Measurements from ENCODE around the gene ANP32E.
A peak's percentile ranks its signal among the peaks of the same experiment; 100 is the strongest.
"Not testable (repeated sequence)": the region's sequence is repeated elsewhere in the genome, so short reads cannot be mapped to it uniquely, and the experiment has no call there.

Gene ANP32E

DNA sequence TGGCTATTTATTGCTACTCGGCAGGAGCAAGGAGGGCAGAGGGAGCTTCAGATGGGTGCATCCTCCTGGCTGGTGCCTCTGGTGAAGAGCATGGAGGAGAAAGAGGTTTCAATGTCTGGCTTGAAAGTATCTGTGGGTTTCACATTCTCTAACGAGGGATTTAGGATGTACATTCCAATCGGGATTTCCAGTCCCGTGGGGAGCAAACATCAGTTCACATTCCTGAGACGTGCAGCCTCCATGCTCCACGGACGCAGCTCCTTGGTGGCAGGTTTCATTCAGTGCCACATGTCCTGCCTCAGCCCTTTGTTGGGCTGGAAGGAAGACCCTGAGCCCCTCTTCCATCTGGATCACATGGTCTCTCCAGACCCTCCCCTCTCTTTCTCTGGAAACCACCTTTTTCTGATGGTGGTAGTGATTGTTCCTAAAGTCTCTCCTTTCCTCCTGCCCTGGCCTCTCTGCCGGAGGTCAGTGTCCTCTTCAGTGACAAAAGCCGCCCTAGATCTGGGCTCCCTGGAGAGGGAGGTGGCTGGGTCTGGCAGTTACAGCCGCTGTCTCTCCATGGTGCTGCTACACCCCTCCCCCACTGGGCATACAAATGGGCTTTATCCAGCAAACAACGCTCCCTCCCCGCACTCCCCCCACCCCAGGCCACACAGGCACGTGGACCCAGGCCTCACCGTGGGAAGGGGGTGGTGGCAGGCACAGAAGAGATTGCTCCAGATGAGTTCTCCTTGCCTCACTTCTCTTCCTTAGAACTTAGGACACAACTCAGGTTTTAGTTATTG is 20.8 kb upstream of the ANP32E start:
- DNase-seq (ENCODE audit: low spot score), result no peak

DNA sequence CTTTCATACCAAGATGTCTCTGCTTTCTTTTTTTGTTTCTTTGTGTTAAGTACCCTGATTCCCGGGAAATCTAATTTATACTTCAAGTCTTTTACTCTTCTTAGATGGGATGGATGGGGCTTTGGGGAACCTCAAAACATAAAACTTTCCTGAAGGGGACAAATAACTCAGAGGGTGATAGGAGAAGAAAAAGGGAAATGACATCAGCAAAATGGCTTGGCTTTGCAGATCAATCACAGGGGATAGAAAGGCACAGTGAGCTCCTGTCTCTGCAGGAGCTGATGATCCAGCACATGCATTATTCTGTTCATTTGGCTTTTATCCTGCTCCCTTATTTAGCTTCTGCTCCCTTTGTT is 20.3 kb upstream of the ANP32E start:
- DNase-seq (ENCODE audit: low spot score), result no peak

DNA sequence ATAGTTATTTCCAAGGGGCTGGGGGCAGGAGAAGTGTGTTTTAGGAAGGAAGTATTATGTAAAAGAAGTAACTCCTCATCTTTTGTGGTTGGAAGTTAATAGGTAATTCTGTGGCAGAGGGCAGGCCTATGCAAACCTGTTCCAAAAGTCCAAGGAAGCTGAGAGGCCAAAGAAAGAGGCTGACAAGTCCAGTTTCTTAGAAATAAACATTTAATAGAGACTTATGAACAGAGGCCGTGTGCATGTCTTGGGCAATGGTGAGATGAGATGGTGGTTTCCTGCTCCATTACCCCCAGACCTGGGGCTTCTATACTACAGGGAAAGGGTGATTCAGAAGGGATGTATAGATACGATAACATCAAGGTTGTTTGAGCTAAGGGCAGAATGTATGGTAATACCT is 14.0 kb upstream of the ANP32E start:
- no peak for DNase-seq (ENCODE audit: low spot score)

DNA sequence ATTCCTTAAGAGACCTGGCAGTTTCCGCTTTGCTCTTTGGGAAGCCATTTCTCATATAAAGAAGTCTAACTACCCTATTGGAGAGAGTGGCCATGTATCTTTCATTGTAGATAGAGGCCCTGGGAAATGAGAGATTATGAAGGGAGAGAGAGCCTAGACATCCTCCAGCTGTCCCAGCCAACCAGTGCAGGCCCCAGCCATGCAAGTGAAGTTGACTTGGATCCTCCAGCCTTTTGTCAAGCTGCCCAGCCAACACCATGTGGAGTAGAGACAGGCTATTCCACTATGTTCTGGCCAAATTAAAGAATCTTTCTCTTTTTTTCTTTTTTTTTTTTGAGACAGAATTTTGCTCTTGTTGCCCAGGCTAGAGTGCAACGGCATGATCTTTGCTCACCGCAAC is 7.1 kb upstream of the ANP32E start:
- no peak for DNase-seq (ENCODE audit: low spot score)

DNA sequence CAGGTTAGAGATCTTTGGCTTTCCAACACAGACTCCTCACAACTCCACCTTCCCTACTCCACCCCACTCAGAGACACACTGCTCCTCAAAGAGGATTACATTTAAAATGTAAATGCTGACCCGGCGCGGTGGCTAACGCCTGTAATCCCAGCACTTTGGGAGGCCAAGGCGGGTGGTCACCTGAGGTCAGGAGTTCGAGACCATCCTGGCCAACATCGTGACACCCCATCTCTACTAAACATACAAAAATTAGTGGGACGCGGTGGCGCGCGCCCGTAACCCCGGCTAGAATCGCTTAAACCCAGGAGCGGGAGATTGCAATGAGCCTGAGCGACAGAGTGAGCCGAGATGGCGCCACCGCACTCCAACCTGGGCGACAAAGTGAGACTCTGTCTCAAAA is 1.8 kb upstream of the ANP32E start:
- no peak for DNase-seq (ENCODE audit: low spot score)

DNA sequence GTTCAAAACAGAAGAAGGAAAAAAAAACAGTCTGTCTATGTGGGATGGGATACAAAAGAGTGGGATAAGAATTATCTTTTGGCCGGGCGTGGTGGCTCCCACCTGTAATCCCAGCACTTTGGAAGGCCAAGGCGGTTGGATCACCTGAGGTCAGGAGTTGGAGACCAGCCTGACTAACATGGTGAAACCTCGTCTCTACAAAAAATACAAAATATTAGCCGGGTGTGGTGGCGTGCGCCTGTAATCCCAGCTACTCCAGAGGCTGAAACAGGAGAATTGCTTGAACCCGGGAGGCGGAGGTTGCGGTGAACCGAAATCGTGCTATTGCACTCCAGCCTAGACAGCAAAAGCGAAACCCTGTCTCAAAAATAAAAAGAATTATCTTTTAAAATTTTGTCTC is 1.3 kb upstream of the ANP32E start:
- DNase-seq (ENCODE audit: low spot score), result not testable (repeated sequence)

DNA sequence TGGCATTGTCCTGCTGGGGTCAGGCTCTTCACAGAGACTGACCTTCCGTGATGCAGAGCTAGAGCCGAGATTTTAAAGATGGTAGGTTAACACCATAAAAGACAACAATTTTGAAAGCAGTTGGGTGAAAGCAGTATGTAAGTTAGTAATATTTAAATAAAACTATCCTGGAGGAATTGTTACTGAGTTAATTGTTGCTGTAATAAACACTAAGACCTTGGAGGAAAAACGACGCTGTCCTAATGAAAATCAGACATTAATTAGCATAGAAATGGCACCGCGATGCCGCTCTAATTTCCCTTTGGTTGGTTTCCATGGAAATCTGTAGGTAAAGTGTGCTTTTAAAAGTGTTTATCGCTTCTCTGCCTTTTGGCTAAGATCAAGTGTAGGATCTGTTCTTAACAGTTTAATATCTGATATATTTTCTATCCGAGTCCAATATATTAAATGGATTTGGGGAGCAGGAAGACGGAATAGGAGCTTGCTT is 745 bp upstream of the ANP32E start:
- no peak for DNase-seq (ENCODE audit: low spot score)

DNA sequence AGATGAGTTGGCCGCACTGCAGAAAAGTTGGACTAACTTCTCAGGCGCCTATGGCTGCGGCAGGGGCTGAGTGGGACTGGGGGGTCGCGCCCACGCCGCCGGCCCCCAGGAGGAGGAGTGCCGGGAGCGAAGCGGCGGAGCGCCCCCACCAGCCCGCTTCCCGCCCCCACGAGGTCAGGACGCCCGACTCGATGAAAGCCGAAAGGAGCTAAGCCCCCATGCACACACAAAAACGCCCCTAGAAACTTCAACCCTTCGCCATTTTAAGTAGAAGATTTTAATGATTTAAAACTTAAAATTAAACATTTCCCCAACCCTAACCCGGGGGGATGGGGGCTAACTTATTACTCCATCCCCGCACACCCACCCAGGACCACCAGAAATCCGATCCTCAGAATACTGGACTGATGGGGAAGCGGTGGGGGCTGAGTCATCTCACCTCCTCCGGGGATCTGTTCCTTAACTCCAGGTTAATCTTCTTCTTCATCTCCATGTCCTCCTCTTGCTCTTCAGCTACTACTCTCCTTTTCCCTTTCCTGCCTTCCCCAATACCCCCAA is 539 bp downstream of the ANP32E start:
- DNase-seq (ENCODE audit: low spot score), result no peak

DNA sequence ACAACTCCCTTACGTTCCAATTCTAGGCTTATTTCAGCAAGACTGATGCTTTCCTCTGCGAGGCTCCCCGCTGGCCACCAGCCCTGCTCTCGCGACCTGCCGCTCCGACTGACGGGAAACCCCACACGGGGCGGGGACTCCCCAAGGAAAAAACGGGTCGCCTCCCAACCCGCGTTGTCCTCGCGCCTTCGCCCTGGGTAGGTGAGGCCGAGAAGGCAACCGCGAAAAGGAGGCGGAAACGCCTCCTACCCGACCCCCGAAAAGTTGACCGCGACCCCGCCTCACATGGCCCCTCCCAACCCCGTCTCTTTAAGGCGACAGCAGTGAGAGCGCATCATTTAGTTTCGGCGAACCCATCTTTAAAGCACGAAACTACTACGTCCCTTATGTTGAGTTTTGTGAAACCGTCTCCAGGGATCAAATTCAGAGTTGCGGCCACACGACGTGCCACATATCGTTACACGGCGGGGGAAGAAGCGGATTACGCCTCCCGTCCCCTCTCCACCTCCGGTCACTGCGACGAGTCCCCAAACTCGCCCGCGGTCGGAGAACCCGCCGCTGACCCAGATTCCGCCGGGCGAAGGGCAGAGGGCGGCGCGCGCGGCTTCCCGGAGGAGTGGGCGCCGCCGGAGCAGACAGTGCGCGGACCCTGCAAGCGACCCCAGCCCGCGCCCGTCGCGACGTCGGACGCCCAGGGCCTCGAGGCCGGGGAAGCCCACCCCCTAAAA is 1.2 kb downstream of the ANP32E start:
- DNase-seq (ENCODE audit: low spot score), result peak; percentile 76

DNA sequence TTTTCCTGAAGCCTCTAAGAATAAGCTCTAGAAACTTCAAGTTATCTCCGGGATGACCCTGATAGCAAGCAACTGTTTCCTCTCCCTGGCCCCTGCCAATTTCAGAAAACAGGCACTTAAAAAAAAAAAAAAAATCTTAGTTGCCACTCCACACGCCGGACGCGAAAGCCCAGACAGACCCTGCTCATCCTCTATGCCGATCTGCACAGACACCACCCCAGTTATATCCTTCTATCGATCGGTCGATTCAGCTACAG is 1.7 kb downstream of the ANP32E start:
- DNase-seq (ENCODE audit: low spot score), result no peak

DNA sequence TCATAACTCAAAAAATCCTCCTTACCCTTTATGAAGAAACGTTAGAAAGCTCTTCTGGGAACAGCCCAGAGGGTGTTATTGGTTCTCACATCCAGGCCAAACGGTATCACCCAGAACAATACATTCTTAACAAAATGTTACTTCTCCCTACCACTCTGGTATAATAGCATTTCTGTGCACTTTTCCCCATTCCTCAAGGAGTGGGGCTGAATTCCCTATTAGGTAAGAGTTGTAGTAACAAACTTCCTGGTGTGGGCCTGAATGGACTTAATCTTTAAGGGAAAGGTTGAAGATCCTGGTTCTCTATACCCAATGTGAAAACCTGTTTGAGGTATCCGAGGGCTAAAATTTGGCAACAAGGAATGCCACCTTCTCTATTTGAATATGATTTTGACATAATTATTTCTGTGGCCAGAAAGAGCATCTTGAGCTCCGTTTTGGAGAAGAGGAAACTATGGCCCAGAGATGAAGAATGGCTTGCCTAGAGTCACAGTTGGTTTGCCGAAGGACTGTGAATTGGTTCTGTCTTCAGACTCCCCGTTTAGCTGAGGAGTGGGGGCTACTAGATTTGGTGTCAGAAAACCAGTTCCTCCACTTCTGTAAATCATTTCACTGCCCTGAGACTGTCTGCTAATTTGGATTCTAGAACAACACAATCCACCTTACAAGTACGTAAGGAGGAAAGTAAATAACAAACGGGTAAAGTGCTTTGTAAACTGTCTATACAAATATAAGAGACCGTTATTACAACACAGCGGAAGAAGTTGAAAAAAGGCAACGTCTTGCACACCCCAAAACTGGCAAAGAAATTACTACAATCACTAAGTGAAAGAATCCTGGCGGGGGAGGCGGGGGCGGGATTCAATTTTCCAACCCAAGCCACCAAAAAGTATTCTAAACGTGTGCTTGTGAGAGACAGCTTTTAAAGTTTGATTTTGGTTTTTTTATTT is 2.3 kb downstream of the ANP32E start:
- peak; percentile 27 for DNase-seq (ENCODE audit: low spot score)

DNA sequence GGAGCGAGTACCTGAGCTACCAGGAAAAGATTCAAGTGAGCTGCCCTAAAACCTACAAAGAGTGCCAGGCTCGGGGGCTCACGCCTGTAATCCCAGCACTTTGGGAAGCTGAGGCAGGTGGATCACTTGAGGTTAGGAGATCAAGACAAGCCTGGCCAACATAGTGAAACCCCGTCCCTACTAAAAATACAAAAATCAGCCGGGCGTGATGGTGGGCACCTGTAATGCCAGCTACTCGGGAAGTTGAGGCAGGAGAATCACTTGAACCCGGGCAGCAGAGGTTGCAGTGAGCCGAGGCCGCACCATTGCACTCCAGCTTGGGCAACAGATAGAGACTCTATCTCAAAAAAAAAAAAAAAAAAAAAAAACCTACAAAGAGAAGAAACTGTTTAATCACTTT is 3.0 kb downstream of the ANP32E start:
- not testable (repeated sequence) for DNase-seq (ENCODE audit: low spot score)

DNA sequence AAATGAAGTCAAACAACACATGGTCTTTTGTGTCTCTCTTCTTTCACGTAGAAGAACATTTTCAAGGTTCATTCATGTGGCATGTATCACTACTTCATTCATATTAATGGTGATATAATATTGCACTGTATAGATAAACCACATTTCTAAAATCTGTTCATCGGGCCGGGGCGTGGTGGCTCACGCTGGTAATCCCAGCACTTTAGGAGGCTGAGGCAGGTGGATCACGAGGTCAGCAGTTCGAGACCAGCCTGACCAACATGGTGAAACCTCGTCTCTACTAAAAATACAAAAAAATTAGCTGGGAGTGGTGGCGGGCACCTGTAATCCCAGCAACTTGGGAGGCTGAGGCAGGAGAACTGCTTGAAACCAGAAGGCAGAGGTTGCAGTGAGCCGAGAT is 7.7 kb downstream of the ANP32E start:
- not testable (repeated sequence) for DNase-seq (ENCODE audit: low spot score)

DNA sequence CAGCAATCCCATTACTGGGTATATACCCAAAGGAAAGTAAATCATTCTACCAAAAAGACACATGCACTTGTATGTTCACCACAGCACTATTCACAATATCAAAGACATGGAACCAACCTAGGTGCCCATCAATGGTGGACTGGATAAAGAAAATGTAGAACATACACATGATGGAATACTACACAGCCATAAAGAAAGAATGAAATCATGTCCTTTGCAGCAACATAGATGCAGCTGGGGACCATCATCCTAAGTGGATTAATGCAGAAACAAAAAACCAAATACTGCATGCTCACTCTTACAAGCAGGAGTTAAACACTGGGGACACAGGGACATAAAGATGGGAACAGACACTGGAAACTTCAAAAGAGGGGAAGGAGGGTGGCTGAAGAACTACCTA is 8.7 kb downstream of the ANP32E start:
- DNase-seq (ENCODE audit: low spot score), result no peak

DNA sequence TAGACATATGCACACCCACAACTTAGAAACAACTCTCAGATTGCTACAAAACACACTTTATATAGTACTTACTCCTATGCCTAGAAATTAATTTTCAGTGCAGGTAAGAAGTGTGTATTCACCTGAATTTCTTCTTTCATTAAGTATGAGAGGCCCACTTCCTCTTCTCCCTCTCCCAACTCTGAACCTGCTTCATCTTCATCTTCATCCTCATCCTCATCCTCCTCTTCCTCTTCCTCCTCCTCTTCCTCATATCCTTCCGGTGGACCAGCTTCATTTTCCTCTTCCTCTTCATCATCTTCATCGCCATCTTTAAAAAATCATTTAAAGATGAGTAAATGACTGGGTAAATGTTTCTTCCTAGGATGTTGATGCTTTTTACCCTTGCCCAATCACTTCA is 9.4 kb downstream of the ANP32E start:
- no peak for DNase-seq (ENCODE audit: low spot score)

DNA sequence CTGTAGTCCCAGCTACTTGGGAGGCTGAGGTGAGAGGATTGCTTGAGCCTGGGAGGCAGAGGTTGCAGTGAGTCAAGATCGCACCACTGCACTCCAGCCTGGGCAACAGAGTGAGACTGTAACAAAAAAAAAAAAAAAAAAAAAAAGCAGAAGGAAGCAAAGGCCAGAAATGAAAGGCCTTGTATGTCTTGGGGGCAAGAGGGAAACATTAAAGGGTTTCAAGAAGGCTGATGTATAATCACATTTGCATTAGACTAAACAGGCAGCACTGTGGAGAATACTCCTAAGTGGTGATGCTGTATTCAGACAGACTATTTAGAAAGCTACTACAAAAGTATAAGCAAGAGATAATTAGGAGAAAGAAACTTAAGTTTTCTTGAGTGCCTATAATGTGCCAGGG is 10.4 kb downstream of the ANP32E start:
- no peak for DNase-seq (ENCODE audit: low spot score)

DNA sequence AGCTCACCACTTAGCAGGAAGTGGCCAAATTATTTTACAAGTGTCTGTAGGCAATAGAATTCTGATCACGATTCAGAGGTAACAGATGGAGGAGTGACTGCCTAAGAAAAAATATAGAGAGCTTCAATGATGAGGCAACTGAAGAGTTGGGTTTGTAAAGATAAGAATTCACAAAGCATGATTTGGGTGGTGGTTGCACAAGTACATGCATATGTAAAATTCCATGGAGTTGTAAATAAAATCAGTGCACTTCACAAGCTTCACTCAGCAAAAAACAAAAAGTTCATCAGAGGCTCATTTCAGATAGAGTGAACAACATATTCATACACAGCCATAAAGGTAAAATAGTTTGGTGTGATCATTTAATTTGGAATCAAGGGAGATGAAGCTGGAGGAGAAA is 10.9 kb downstream of the ANP32E start:
- no peak for DNase-seq (ENCODE audit: low spot score)

DNA sequence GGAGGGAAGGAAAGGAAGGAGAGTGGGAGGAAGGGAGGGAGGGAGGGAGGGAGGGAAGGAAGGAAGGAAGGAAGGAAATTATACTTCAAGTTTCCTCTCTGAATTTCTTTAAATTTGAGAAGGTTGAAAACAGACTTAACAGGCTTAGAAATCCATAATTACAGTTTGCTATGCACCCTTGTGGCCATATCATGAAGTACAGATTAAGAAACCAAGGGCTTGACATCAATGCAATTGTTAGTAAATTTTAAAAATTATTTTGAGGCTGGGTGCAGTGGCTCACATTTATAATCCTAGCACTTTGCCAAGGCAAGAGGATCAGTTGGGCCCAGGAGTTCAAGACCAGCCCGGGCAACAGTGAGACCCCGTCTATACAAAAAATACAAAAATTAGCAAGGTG is 14.4 kb downstream of the ANP32E start:
- DNase-seq (ENCODE audit: low spot score), result peak; percentile 25

DNA sequence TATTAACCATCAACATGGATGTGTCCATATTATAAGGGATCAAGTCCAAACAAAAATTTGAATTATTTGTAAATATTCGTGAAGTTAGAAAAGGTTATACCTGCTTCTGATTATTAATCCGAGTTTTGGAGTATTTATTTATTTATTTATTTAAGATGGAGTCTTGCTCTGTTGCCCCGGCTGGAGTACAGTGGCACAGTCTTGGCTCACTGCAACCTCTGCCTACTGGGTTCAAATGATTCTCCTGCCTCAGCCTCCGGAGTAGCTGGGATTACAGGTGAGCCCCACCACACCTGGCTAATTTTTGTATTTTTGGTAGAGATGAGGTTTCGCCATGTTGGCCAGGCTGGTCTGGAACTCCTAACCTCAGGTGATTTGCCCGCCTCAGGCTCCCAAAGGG is 20.1 kb downstream of the ANP32E start:
- DNase-seq (ENCODE audit: low spot score), result not testable (repeated sequence)

DNA sequence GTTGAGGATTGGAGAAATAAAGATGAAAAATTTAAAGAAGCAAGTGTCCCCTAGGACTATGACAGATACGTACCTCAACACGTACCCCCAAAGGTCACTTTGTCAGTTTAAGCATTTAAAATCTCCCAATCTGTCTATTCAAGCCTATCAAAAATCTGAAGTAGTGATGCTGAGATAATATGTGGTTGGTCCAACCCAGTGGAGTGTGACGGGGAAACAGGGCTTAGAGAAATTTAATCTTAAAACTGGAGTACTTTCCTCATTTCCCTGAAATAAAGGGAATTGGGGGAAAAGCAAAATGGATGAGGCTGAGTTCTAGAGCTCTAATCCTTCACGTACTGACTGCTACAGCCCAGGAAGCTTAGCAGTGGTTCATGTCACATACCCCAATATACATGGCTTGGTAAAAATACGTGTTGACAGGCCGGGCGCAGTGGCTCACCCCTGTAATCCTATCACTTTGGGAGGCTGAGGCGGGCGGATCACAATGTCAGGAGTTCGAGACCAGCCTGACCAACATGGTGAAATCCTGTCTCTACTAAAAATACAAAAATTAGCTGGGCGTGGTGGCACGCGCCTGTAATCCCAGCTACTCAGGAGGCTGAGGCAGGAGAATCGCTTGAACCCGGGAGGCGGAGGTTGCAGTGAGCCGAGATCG is 21.7 kb downstream of the ANP32E start:
- DNase-seq (ENCODE audit: low spot score), result not testable (repeated sequence)

DNA sequence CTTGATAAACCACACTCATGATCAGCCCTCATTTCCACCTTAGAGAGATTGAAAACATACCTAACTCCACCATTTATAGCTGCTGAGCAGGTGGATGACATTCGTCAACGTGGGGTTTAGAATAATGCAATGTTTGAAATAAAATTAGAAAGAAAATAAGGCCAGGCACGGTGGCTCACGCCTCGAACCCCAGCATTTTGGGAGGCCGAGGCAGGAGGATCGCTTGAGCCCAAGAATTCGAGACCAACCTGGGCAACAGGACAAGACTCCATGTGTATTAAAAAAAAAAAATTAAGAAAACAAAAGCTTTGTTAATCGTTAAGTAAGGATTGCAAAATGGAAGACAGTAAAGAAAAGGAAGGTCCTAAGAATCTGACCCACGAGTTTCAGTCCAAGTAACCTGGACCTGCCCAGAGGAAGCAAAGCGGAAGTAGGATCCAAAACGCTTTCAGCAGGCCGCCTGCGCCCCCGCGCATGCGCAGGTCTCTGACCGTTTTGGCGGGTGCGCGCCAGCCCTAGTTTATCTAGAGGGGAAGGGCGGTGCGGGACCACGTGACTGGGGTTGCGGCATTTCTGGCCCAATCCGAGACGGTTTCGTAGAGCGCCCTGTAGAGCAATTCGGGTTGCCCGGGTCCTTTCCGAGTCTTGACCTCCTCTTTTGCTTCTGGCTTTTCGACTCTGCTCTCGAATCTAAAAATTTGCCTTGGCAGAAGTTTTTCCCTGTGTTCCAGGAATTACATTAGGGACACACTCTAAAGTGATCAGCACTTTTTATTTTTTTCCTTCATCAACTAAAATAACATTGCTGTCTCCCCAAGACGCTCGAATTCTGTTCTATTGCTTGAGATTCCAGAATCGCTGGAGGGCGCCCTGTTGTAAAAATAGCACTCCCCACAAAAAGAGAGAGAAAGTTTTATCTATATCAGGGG is 22.5 kb downstream of the ANP32E start:
- peak; percentile 89 for DNase-seq (ENCODE audit: low spot score)
